Mucosa of descending colon (tissue), 3 donors: ENCODE results near the gene FUT8. TPM values are rescaled to one million over a fixed set of nuclear protein-coding genes. Genes with fewer than 3 reads are reported as not detected.

Experiments used
- ATAC-seq: fragments of 200-7000 bp; cut with Tn5 transposase; one replicate; pipeline ENCODE4 v1.9.1; 2020; ENCODE audit warnings: mild to moderate bottlenecking, moderate library complexity
- DNase-seq, 3 donors: peaks; one replicate each; pipeline ENCODE4 v3.0.0-alpha.2; 2020
- H3K36me3 ChIP-seq: fragments of 200-600 bp; one replicate; pipeline ENCODE4 v1.8.0; 2021; ENCODE audit warnings: low read depth, mild to moderate bottlenecking
- H3K4me1 ChIP-seq: fragments of 200-600 bp; one replicate; pipeline ENCODE4 v1.8.0; 2021; ENCODE audit warnings: low read depth, mild to moderate bottlenecking
- H3K4me3 ChIP-seq: fragments of 200-600 bp; one replicate; pipeline ENCODE4 v1.8.0; 2021; ENCODE audit warnings: mild to moderate bottlenecking
- H3K9me3 ChIP-seq: fragments of 200-600 bp; one replicate; pipeline ENCODE4 v1.8.0; 2021; ENCODE audit warnings: mild to moderate bottlenecking
- CTCF ChIP-seq: fragments of 200-600 bp; IDR thresholded peaks from one replicate; pipeline ENCODE4 v1.8.0; 2022; ENCODE audit warnings: antibody characterized with exemption, mild to moderate bottlenecking
- intact Hi-C, 2 donors: fragments of 100-400 bp; cut with DNase I in 1 of 2; cut with micrococcal nuclease in 1 of 2; formaldehyde crosslinking; loops; one replicate each; pipeline versions ENCODE4 v1.11.0 to v1.11.1; 2022; cut with DNase I, micrococcal nuclease
- total RNA-seq, 3 donors: library from RNA; stranded (reverse); fragmentation: NEBNext Ultra II Directional in 2 of 3; extraction: Animal tissue kit (Norgen Biotek cat#: 25700) in 2 of 3; gene quantifications; one replicate each; pipeline versions ENCODE4 v1.2.1 to v1.2.4, GENCODE V29; 2021 to 2023
- donor health status: DM: no; HTN: no; CAD: no; lungs with moderate emphysema.
- donor health status: DM: no; HTN: no; CAD: no.
- donor health status: DM: no; HTN: yes; CAD: no.

The FUT8 gene
- total RNA-seq, 3 donors from 2014 or later = 24.7 to 38.1 (median 32.2) TPM

- ATAC-seq = no peak
- TF ChIP-seq CTCF = no peak
- intact Hi-C loops = loop anchor here (5.0 to 10.0 kb wide), 3 partner anchors 195 to 405 kb away; no protein-coding TSS in a partner anchor
- Histone ChIP-seq H3K4me1 (peaks cover 2% of the 10 kb centered on the region), H3K36me3 (no peaks in the 10 kb centered on the region), H3K9me3 (no peaks in the 10 kb centered on the region), H3K4me3 (no peak overlapping the region)
- DNase-seq = no peak
These were observed 7.2 kb downstream of the FUT8 start for GRCh38 chr14:65419593-65420252.

- no peak for TF ChIP-seq CTCF
- ATAC-seq = no peak
These were observed 8.9 kb downstream of the FUT8 start for GRCh38 chr14:65421201-65421981.

GRCh38 chr14:65422088-65422834 is 9.7 kb downstream of the FUT8 start:
- H3K4me3 ChIP-seq = no peak overlapping the region
- ATAC-seq (no peak), DNase-seq (no peak)
- no peaks in the 10 kb centered on the region for H3K9me3 ChIP-seq
- TF ChIP-seq CTCF = no peak
- H3K36me3 ChIP-seq = no peaks in the 10 kb centered on the region
- peaks cover 2% of the 10 kb centered on the region for H3K4me1 ChIP-seq
- intact Hi-C loops = no loop called here

More at GRCh38 chr14:65421201-65421981, 8.9 kb downstream of the FUT8 start:
- no peak overlapping the region for H3K4me3 ChIP-seq
- H3K4me1 ChIP-seq = peaks cover 2% of the 10 kb centered on the region
- no peaks in the 10 kb centered on the region for H3K9me3 ChIP-seq
- DNase-seq = no peak
- intact Hi-C loops = no loop called here
- H3K36me3 ChIP-seq = no peaks in the 10 kb centered on the region

- no peak for DNase-seq
- TF ChIP-seq CTCF = no peak
- ATAC-seq = peak; percentile 26
- no peaks in the 10 kb centered on the region for H3K36me3 ChIP-seq
- intact Hi-C loops = no loop called here
- no peaks in the 10 kb centered on the region for H3K9me3 ChIP-seq
- H3K4me1 ChIP-seq = peaks cover 2% of the 10 kb centered on the region
- no peak overlapping the region for H3K4me3 ChIP-seq
These were observed 11.5 kb downstream of the FUT8 start for GRCh38 chr14:65423982-65424381.

- intact Hi-C loops = no loop called here
- H3K4me1 ChIP-seq = peaks cover 2% of the 10 kb centered on the region
- DNase-seq (no peak), ATAC-seq (no peak)
- no peak overlapping the region for H3K4me3 ChIP-seq
- no peaks in the 10 kb centered on the region for H3K9me3 ChIP-seq
- H3K36me3 ChIP-seq = no peaks in the 10 kb centered on the region
- TF ChIP-seq CTCF = no peak
These were observed 12.0 kb downstream of the FUT8 start for GRCh38 chr14:65424531-65424930.
